Prostate gland (tissue), 2 donors: ENCODE results near the gene CD177.

Source experiments
- CTCF ChIP-seq, 4 experiments: fragments of 200-600 bp in 2 of 4; fragments of 450-650 bp in 2 of 4; sonication (generic) in 2 of 4; IDR thresholded peaks; 1 replicate in 3 of 4; 2 replicates in 1 of 4; pipeline ENCODE4 v1.5.1; 2016 to 2019; ENCODE audit warnings: antibody characterized with exemption in 4 of 4, mild to moderate bottlenecking in 2 of 4, moderate library complexity in 2 of 4
- POLR2A ChIP-seq: fragments of 450-650 bp; IDR thresholded peaks from one replicate; pipeline ENCODE4 v1.6.1; 2016; ENCODE audit warnings: antibody characterized with exemption, mild to moderate bottlenecking

DNA sequence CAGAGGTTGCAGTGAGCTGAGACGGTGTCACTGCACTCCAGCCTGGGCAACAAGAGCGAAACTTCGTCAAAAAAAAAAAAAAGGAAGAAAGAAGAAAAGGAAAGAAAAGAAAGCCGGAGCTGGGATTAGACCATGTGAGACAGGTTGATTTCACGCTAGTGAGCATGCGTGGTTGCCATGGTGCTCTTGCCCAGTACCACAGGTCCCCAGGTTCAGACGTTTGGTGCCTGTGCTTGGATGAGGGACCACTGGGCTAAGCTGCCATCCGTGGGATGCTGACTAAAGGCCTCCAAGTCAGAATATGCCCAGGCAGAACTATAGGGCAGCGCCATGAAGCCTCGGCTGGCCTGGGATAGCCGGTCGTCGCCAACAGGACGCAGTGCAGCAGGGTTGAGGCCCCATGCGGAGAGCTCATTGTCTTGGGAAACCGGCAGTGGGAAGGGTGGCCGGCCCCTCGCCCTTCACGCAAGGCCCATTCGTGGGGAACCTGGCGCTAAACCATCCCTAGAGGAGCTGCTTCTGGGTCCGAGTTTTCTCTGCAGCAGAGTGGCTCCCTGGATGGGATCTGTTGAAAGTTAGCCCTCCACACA is 54.0 kb downstream of the CD177 start:
- no peak for TF ChIP-seq POLR2A
- TF ChIP-seq CTCF (IDR thresholded peaks at IDR 0.05): no peak
